WI38 (cell line): Measurements from ENCODE around the gene SLC39A2.
"Not testable (repeated sequence)": the region's sequence is repeated elsewhere in the genome, so short reads cannot be mapped to it uniquely, and the experiment has no call there.

Experiments used
- H3K4me3 ChIP-seq: 2 replicates; pipeline ENCODE4 v1.5.1; 2011; ENCODE audit warnings: low read depth, mild to moderate bottlenecking, control low read depth, low read length
- TF ChIP-seq, protein P1 (sequence below): IDR thresholded peaks from 2 replicates; pipeline ENCODE4 v1.5.1; 2012; ENCODE audit warnings: low read depth, mild to moderate bottlenecking, control low read depth, low read length

SLC39A2 gene

GRCh38 chr14:20971705-20972021, 27.4 kb upstream of the SLC39A2 start:
- TF ChIP-seq, protein P1, sequence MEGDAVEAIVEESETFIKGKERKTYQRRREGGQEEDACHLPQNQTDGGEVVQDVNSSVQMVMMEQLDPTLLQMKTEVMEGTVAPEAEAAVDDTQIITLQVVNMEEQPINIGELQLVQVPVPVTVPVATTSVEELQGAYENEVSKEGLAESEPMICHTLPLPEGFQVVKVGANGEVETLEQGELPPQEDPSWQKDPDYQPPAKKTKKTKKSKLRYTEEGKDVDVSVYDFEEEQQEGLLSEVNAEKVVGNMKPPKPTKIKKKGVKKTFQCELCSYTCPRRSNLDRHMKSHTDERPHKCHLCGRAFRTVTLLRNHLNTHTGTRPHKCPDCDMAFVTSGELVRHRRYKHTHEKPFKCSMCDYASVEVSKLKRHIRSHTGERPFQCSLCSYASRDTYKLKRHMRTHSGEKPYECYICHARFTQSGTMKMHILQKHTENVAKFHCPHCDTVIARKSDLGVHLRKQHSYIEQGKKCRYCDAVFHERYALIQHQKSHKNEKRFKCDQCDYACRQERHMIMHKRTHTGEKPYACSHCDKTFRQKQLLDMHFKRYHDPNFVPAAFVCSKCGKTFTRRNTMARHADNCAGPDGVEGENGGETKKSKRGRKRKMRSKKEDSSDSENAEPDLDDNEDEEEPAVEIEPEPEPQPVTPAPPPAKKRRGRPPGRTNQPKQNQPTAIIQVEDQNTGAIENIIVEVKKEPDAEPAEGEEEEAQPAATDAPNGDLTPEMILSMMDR = no peak

DNA sequence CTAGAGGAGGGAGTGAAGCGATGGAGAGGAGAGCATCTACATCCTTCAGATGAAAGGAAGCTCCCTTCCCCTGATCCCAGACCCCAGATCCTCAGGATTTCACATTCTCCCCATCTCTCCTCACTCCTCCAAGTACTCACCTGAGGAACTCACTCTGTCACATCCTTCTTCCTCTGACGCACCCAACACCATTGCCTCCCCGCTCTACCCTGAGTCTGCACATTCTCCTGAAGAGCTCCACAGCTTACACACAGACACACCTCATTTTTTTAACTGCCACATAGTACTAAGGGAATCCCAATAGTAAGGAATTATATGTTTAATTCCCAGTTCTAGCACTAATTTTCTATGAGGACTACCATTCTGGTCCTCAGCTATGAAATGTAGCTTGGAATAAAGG, 25.6 kb upstream of the SLC39A2 start:
- TF ChIP-seq, protein P1 = no peak

More at GRCh38 chr14:20971705-20972021, 27.4 kb upstream of the SLC39A2 start:
- H3K4me3 ChIP-seq = peak overlapping the region; percentile 70

DNA sequence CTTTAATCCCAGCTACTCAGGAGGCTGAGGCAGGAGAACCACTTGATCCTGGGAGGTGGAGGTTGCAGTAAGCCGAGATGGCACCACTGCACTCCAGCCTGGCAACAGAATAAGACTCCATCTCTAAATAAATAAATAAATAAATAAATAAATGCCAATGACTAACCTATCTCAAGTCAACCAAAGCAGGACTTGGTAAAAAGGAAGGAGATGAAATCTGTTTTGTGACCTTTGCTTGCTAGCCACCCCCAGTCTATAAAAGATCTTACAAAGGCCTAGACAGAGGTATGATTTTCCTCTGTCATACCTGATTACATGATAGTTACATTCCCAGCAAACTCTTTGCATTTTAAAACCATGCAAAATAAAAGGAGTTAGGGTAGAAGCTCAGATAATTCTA, 22.8 kb upstream of the SLC39A2 start:
- no peak overlapping the region for H3K4me3 ChIP-seq
- TF ChIP-seq, protein P1 = no peak

More for the DNA sequence above, 25.6 kb upstream of the SLC39A2 start:
- no peak overlapping the region for H3K4me3 ChIP-seq

DNA sequence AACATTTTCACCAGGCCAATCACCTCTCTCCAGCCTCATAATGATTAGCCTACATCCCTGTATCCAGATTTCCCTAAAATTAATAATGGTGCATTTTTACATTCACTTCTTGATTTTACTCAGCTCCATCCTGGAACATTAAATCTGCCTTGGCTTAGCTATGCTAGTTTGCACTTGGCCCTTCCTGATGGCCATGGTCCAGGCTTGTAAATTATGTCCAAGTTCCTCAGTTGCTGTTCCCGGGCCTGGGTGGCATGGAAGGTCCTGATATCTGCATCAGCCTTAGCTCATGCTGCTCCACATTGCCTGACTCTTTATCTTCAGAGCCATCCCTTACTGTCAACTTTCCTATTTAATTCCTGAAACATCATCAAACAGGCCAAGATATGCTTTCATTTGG, 20.4 kb upstream of the SLC39A2 start:
- no peak overlapping the region for H3K4me3 ChIP-seq
- TF ChIP-seq, protein P1 = no peak

GRCh38 chr14:20980906-20981305, 18.2 kb upstream of the SLC39A2 start:
- TF ChIP-seq, protein P1 = no peak

GRCh38 chr14:20982646-20983369, 16.3 kb upstream of the SLC39A2 start:
- TF ChIP-seq, protein P1 = no peak

More at GRCh38 chr14:20980906-20981305, 18.2 kb upstream of the SLC39A2 start:
- H3K4me3 ChIP-seq = no peak overlapping the region

GRCh38 chr14:20985650-20986049, 13.4 kb upstream of the SLC39A2 start:
- not testable (repeated sequence) for H3K4me3 ChIP-seq

More at GRCh38 chr14:20982646-20983369, 16.3 kb upstream of the SLC39A2 start:
- no peak overlapping the region for H3K4me3 ChIP-seq

- no peak overlapping the region for H3K4me3 ChIP-seq
- TF ChIP-seq, protein P1 = no peak
These were observed 12.3 kb upstream of the SLC39A2 start for GRCh38 chr14:20986811-20987210.
